GM18867 (cell line): ENCODE data around the gene ZNF17.

Experiments
- ATAC-seq: cut with Tn5 transposase; IDR thresholded peaks from one replicate; pipeline ENCODE4 v1.9.1; 2021; ENCODE audit warnings: mild to moderate bottlenecking, moderate library complexity; ENCODE audit not compliant: unreplicated experiment

ZNF17 gene

GRCh38 chr19:57421037-57421436 lies 10.1 kb downstream of the ZNF17 start:
- no peak for ATAC-seq

GRCh38 chr19:57434386-57435061 lies 23.6 kb downstream of the ZNF17 start:
- peak; percentile 17 for ATAC-seq

- ATAC-seq: peak; percentile 96
These were observed 24.4 kb downstream of the ZNF17 start, which contains the start of gene ZNF749 for GRCh38 chr19:57435062-57435978. TSS of gene ZNF749 (plus strand) at chr19:57435325. CDS start at chr19:57435579, 254 bp downstream.

- no peak for ATAC-seq
These were observed 25.5 kb downstream of the ZNF17 start for GRCh38 chr19:57436417-57436816.

- ATAC-seq: no peak
These were observed 27.0 kb downstream of the ZNF17 start for GRCh38 chr19:57437931-57438330.

GRCh38 chr19:57438925-57439324 lies 28.0 kb downstream of the ZNF17 start:
- no peak for ATAC-seq

- ATAC-seq: no peak
These were observed 31.2 kb downstream of the ZNF17 start for GRCh38 chr19:57441979-57442752.

DNA sequence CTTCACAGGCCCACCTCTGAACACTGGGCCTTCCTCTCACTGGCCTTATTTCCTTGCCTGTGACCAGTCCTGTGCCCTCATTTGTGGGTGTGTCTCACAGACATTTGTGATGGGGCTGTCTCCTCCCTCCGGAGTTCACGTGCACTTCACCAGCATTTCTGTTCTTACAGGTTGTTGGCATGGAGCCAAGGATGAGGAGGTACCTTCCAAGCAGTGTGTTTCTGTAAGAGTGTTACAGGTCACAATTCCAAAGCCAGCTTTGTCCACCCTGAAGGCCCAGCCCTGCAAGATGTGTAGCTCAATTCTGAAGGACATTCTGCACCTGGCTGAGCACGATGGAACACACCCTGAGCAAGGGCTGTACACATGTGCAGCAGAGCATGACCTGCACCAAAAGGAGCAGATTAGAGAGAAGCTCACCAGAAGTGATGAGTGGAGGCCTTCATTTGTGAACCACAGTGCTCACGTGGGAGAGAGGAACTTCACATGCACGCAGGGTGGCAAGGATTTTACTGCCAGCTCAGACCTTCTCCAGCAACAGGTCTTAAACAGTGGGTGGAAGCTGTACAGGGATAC lies 32.2 kb downstream of the ZNF17 start:
- no peak for ATAC-seq

- ATAC-seq: no peak
These were observed 41.3 kb downstream of the ZNF17 start for GRCh38 chr19:57452307-57452706.

GRCh38 chr19:57465680-57466381 lies 54.9 kb downstream of the ZNF17 start:
- no peak for ATAC-seq

DNA sequence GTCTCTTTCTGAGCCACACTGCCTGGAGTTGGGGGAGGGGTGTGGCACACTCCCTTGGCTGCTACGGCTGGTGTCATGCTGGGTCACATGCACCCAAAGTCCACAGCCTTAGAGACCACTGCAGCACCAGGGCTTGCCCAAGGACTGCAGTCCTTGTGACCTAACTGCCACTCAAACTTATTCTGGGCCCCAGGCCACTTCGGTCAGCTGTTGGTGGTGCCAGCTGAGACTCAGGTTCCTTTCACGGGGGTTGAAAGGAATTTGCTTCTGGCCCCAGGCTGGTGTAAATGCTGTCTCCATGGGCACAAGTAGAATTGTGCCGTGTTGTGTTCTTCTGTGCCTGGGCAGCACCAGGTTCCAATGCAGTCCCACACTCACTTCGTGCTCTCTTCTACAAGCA lies 55.5 kb downstream of the ZNF17 start:
- ATAC-seq: no peak
